Measurements from ENCODE around the gene RFX8. TPM values are rescaled to one million over a fixed set of nuclear protein-coding genes. Genes with fewer than 3 reads are reported as not detected.

RFX8 gene
- total and polyA plus RNA-seq, 10 of the 15 experiments (the other 5 are each of a cell fraction or from before 2014, with no cell fraction given) = 0.19 TPM; not detected in 9

DNA sequence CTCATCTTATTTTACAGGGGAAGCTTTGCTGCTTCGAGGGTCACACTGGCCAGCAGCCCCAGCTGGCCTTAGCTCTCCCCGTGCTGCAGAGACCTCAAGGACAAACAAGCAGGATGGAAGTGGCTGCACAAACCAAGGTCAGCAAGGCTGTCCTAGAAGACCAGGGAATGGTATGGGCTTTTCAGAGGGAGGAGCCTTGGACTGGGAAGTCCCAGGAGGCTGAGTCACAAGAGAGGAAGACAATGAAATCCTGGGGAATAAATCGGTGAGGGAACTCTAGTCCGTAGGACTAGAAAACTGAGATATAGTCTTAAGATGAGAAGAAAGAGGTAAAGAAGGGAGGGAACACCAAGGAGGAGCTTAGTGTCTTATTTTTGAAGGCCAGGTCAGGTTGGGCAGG lies 103.3 kb downstream of the RFX8 start:
- TF ChIP-seq CBX5 (IDR thresholded peaks at IDR 0.05; ENCODE audit: low read depth) = no peak
- in situ Hi-C loops (cut with MboI) (no loop called here), intact Hi-C loops (cut with micrococcal nuclease; ENCODE audit: unreplicated experiment) (no loop called here)
- no TSS peak for BruUV-seq (replicated peaks)
- no peak overlapping the region for H3K4me2 ChIP-seq (ENCODE audit: control insufficient read depth, insufficient read depth)
- H3K9ac ChIP-seq (ENCODE audit: control insufficient read depth, insufficient read depth, low read length) = no peak overlapping the region
- DNase-seq (ENCODE audit: low read depth, low spot score) = no peak
- H3K4me1 ChIP-seq (ENCODE audit: control insufficient read depth, insufficient read depth, low read length) = no peaks in the 10 kb centered on the region
- WGBS (ENCODE audit: insufficient coverage, insufficient replicate concordance, low lambda C conversion rate, missing lambda C conversion rate) = 23% methylated on average over 4 of the region's 4 CpGs
- H3K4me3 ChIP-seq = no peak overlapping the region
- FAIRE-seq = no peak
- CTCF ChIA-PET = no interaction called here
- ATAC-seq = no peak
- H3K27me3 ChIP-seq (replicated peaks in 1 of 2; ENCODE audit: control insufficient read depth in 2 of 2, insufficient read depth in 2 of 2, low read length in 1 of 2) = no peaks in the 10 kb centered on the region
- SMC1A ChIA-PET (ENCODE audit: uncharacterized antibody, unreplicated experiment) = no interaction called here
- H3K79me2 ChIP-seq (ENCODE audit: control insufficient read depth, insufficient read depth, low read length) = no peaks in the 10 kb centered on the region
- H2AFZ ChIP-seq (ENCODE audit: control insufficient read depth, low read depth, low read length) = no peak overlapping the region
- H4K20me1 ChIP-seq (ENCODE audit: control insufficient read depth, insufficient read depth) = no peaks in the 10 kb centered on the region
- POLR2A ChIA-PET = no interaction called here
- H3K36me3 ChIP-seq (ENCODE audit: control insufficient read depth in 2 of 2, insufficient read depth in 2 of 2, low read length in 1 of 2) = no peaks in the 10 kb centered on the region
- H3K9me3 ChIP-seq (replicated peaks; ENCODE audit: control insufficient read depth, insufficient read depth, low read length) = no peaks in the 10 kb centered on the region
- RAD21 ChIA-PET (ENCODE audit: unreplicated experiment) = interaction anchor here (0.6 kb wide), 1 partner anchor 1814 kb away, joined by 3 read pairs; no protein-coding TSS in a partner anchor
- H3K27ac ChIP-seq (ENCODE audit: control insufficient read depth, insufficient read depth) = no peak overlapping the region

- FAIRE-seq (no peak), DNase-seq (ENCODE audit: low read depth, low spot score) (no peak), ATAC-seq (no peak)
- POLR2A ChIA-PET = no interaction called here
- BruUV-seq (replicated peaks) = no TSS peak
- Histone ChIP-seq H3K4me1 (ENCODE audit: control insufficient read depth, insufficient read depth, low read length) (no peaks in the 10 kb centered on the region), H3K27ac (ENCODE audit: control insufficient read depth, insufficient read depth) (no peak overlapping the region), H3K9ac (ENCODE audit: control insufficient read depth, insufficient read depth, low read length) (no peak overlapping the region), H3K27me3 (replicated peaks in 1 of 2; ENCODE audit: control insufficient read depth in 2 of 2, insufficient read depth in 2 of 2, low read length in 1 of 2) (no peaks in the 10 kb centered on the region), H3K4me2 (ENCODE audit: control insufficient read depth, insufficient read depth) (no peak overlapping the region), H3K36me3 (ENCODE audit: control insufficient read depth in 2 of 2, insufficient read depth in 2 of 2, low read length in 1 of 2) (no peaks in the 10 kb centered on the region), H3K79me2 (ENCODE audit: control insufficient read depth, insufficient read depth, low read length) (no peaks in the 10 kb centered on the region), H4K20me1 (ENCODE audit: control insufficient read depth, insufficient read depth) (no peaks in the 10 kb centered on the region), H3K9me3 (replicated peaks; ENCODE audit: control insufficient read depth, insufficient read depth, low read length) (no peaks in the 10 kb centered on the region), H2AFZ (ENCODE audit: control insufficient read depth, low read depth, low read length) (no peak overlapping the region), H3K4me3 (no peak overlapping the region)
- SMC1A ChIA-PET (ENCODE audit: uncharacterized antibody, unreplicated experiment) = no interaction called here
- in situ Hi-C loops (cut with MboI) = no loop called here
- TF ChIP-seq NKRF (conservative IDR thresholded peaks at IDR 0.05) = no peak
- TF ChIP-seq, protein P1, sequence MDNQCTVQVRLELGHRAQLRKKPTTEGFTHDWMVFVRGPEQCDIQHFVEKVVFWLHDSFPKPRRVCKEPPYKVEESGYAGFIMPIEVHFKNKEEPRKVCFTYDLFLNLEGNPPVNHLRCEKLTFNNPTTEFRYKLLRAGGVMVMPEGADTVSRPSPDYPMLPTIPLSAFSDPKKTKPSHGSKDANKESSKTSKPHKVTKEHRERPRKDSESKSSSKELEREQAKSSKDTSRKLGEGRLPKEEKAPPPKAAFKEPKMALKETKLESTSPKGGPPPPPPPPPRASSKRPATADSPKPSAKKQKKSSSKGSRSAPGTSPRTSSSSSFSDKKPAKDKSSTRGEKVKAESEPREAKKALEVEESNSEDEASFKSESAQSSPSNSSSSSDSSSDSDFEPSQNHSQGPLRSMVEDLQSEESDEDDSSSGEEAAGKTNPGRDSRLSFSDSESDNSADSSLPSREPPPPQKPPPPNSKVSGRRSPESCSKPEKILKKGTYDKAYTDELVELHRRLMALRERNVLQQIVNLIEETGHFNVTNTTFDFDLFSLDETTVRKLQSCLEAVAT (IDR thresholded peaks at IDR 0.05) = no peak
- TF ChIP-seq ZNF274 (IDR thresholded peaks at IDR 0.05; ENCODE audit: insufficient read depth, insufficient read length) = no peak
- intact Hi-C loops (cut with micrococcal nuclease; ENCODE audit: unreplicated experiment) = no loop called here
- 10% methylated on average over 4 of the region's 4 CpGs for WGBS (ENCODE audit: insufficient coverage, insufficient replicate concordance, low lambda C conversion rate, missing lambda C conversion rate)
- CTCF ChIA-PET = no interaction called here
- RAD21 ChIA-PET (ENCODE audit: unreplicated experiment) = no interaction called here
Measured at GRCh38 chr2:101369100-101369499, 105.8 kb downstream of the RFX8 start.

All from GM12878 (cell line).